GM12878 (cell line): Measurements from ENCODE around the gene RPGRIP1. TPM values are rescaled to one million over a fixed set of nuclear protein-coding genes. Genes with fewer than 3 reads are reported as not detected.

Experiments
- BCLAF1 ChIP-seq: fragments of 450-650 bp; IDR thresholded peaks from 2 replicates; pipeline ENCODE4 v1.6.1; 2017; ENCODE audit warnings: antibody characterized with exemption, mild to moderate bottlenecking, moderate library complexity
- CBFB ChIP-seq: IDR thresholded peaks from 2 replicates; pipeline ENCODE4 v1.6.1; 2016; ENCODE audit warnings: antibody characterized with exemption, low read depth
- KLF5 ChIP-seq: fragments of 450-650 bp; IDR thresholded peaks from 2 replicates; pipeline ENCODE4 v1.6.1; 2014; ENCODE audit warnings: mild to moderate bottlenecking; ENCODE audit not compliant: partially characterized antibody
- MTA3 ChIP-seq: IDR thresholded peaks from 2 replicates; pipeline ENCODE4 v1.6.1; 2012; ENCODE audit warnings: low read length, inconsistent platforms, borderline replicate concordance
- MYC ChIP-seq: IDR thresholded peaks from 2 replicates; pipeline ENCODE4 v1.6.1; 2011; ENCODE audit warnings: mild to moderate bottlenecking, low read length, moderate library complexity, inconsistent platforms; ENCODE audit not compliant: insufficient read depth, insufficient replicate concordance, insufficient read length, severe bottlenecking
- NR2C2 ChIP-seq: IDR thresholded peaks from 2 replicates; pipeline ENCODE4 v1.6.1; 2011; ENCODE audit warnings: borderline replicate concordance, low read depth; ENCODE audit not compliant: control insufficient read depth, insufficient read length
- RB1 ChIP-seq: fragments of 450-650 bp; formaldehyde crosslinking; IDR thresholded peaks from 2 replicates; pipeline ENCODE4 v1.6.1; 2017; ENCODE audit warnings: mild to moderate bottlenecking, borderline replicate concordance
- TAF1 ChIP-seq: IDR thresholded peaks from 2 replicates; pipeline ENCODE4 v1.6.1; 2011; ENCODE audit warnings: mild to moderate bottlenecking, low read depth, low read length, borderline replicate concordance
- TCF3 ChIP-seq: IDR thresholded peaks from 2 replicates; pipeline ENCODE4 v1.6.1; 2012; ENCODE audit warnings: low read depth, mild to moderate bottlenecking, low read length, borderline replicate concordance; ENCODE audit not compliant: insufficient read depth
- USF2 ChIP-seq: IDR thresholded peaks from 2 replicates; pipeline ENCODE4 v1.6.1; 2011; ENCODE audit warnings: low read depth, low read length, improper control_type of control experiment, borderline replicate concordance
- polyA plus RNA-seq, 11 experiments: library from polyadenylated mRNA; depleted of rRNA in 4 of 11; unstranded in 6 of 11; stranded (reverse) in 5 of 11; fragments of >200 nt; fragmentation: Nextera tagmentation in 4 of 11; fragmentation: Illumina TruSeq in 1 of 11; extraction: Ambion mirVana in 4 of 11; extraction: Trizol in 1 of 11; gene quantifications; 1 replicate in 1 of 11; 2 replicates in 10 of 11; pipeline versions ENCODE4 v1.2.1 to v1.2.3, GENCODE V29; 2011 to 2016; ENCODE audit warnings: inconsistent platforms in 2 of 11, missing spikeins in 2 of 11, low read depth in 1 of 11
- total RNA-seq, 4 experiments: library from RNA; depleted of rRNA in 3 of 4; stranded (reverse); fragments of >200 nt in 3 of 4; fragmentation: Illumina TruSeq in 1 of 4; extraction: Trizol in 1 of 4; gene quantifications; 2 replicates each; pipeline versions ENCODE4 v1.2.1 to v1.2.3, GENCODE V29; 2013 to 2021
- TF ChIP-seq, protein P1 (sequence below): IDR thresholded peaks from 2 replicates; pipeline ENCODE4 v1.6.1; 2012; ENCODE audit warnings: improper control_type of control experiment, low read depth, low read length; ENCODE audit not compliant: insufficient replicate concordance
- TF ChIP-seq, protein P2 (sequence below): fragments of 450-650 bp; formaldehyde crosslinking; IDR thresholded peaks from 2 replicates; pipeline ENCODE4 v1.5.0; 2022; ENCODE audit warnings: mild to moderate bottlenecking, missing genetic modification characterization
- TF ChIP-seq, protein P3 (sequence below): IDR thresholded peaks from 2 replicates; pipeline ENCODE4 v1.6.1; 2011; ENCODE audit warnings: borderline replicate concordance, low read depth, mild to moderate bottlenecking, moderate library complexity, mixed read lengths, low read length; ENCODE audit not compliant: insufficient read depth; ENCODE audit errors: extremely low read length

RPGRIP1 gene
- total and polyA plus RNA-seq, 10 of the 15 experiments (the other 5 are each of a cell fraction or from before 2014, with no cell fraction given) = 0.07 to 1.1 (median 0.30) TPM; not detected in 1

DNA sequence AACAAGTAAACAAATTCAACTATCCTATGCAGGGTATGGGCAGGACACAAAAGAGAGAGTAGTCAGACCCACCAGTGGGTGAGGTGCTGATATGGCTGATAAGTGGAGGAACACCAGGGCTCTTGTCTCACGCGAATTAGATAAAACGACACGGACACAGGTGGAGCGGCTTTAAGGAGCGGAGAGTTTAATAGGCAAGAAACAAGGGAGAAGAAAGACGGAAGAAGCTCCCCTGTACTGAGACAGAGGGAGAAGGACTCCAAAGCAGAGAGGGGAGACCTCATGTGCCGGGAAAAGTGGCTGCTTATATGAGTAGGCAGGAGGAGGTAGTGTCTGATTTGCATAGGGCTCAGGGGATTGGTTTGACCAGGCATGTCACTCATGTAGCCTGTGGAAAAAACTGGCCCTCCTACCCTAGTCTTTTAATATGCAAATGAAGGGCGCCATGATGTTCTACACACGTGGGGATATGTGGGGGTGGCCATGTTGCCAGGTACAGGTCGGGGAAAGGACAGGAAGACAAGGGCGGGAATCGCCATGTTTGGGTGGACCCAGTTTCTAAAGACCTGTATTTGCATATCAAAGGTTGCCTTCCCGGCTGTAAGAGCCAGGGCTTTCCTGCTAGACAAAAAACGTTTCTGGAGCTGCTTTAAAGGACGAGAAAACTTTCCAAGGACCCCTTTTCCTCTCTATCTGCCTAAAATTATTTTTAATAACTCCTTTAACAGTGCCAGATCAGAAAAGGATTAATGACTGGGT lies 28.8 kb downstream of the RPGRIP1 start (continued):
- no peak; the same call in 1 of the 2 replicates for TF ChIP-seq RB1
- peak; percentile 48; the same call in 1 of the 2 replicates for TF ChIP-seq CBFB
- TF ChIP-seq KLF5 = no peak
- TF ChIP-seq TAF1 = peak; percentile 58; the same call in 1 of the 2 replicates
- TF ChIP-seq NR2C2 = no peak
- TF ChIP-seq MTA3 = no peak
- TF ChIP-seq TCF3 = no peak
- no peak for TF ChIP-seq MYC
- TF ChIP-seq BCLAF1 = no peak
- TF ChIP-seq, protein P1, sequence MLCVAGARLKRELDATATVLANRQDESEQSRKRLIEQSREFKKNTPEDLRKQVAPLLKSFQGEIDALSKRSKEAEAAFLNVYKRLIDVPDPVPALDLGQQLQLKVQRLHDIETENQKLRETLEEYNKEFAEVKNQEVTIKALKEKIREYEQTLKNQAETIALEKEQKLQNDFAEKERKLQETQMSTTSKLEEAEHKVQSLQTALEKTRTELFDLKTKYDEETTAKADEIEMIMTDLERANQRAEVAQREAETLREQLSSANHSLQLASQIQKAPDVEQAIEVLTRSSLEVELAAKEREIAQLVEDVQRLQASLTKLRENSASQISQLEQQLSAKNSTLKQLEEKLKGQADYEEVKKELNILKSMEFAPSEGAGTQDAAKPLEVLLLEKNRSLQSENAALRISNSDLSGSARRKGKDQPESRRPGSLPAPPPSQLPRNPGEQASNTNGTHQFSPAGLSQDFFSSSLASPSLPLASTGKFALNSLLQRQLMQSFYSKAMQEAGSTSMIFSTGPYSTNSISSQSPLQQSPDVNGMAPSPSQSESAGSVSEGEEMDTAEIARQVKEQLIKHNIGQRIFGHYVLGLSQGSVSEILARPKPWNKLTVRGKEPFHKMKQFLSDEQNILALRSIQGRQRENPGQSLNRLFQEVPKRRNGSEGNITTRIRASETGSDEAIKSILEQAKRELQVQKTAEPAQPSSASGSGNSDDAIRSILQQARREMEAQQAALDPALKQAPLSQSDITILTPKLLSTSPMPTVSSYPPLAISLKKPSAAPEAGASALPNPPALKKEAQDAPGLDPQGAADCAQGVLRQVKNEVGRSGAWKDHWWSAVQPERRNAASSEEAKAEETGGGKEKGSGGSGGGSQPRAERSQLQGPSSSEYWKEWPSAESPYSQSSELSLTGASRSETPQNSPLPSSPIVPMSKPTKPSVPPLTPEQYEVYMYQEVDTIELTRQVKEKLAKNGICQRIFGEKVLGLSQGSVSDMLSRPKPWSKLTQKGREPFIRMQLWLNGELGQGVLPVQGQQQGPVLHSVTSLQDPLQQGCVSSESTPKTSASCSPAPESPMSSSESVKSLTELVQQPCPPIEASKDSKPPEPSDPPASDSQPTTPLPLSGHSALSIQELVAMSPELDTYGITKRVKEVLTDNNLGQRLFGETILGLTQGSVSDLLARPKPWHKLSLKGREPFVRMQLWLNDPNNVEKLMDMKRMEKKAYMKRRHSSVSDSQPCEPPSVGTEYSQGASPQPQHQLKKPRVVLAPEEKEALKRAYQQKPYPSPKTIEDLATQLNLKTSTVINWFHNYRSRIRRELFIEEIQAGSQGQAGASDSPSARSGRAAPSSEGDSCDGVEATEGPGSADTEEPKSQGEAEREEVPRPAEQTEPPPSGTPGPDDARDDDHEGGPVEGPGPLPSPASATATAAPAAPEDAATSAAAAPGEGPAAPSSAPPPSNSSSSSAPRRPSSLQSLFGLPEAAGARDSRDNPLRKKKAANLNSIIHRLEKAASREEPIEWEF = no peak
- TF ChIP-seq, protein P2, sequence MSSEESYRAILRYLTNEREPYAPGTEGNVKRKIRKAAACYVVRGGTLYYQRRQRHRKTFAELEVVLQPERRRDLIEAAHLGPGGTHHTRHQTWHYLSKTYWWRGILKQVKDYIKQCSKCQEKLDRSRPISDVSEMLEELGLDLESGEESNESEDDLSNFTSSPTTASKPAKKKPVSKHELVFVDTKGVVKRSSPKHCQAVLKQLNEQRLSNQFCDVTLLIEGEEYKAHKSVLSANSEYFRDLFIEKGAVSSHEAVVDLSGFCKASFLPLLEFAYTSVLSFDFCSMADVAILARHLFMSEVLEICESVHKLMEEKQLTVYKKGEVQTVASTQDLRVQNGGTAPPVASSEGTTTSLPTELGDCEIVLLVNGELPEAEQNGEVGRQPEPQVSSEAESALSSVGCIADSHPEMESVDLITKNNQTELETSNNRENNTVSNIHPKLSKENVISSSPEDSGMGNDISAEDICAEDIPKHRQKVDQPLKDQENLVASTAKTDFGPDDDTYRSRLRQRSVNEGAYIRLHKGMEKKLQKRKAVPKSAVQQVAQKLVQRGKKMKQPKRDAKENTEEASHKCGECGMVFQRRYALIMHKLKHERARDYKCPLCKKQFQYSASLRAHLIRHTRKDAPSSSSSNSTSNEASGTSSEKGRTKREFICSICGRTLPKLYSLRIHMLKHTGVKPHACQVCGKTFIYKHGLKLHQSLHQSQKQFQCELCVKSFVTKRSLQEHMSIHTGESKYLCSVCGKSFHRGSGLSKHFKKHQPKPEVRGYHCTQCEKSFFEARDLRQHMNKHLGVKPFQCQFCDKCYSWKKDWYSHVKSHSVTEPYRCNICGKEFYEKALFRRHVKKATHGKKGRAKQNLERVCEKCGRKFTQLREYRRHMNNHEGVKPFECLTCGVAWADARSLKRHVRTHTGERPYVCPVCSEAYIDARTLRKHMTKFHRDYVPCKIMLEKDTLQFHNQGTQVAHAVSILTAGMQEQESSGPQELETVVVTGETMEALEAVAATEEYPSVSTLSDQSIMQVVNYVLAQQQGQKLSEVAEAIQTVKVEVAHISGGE (CRISPR knock-in tag) = no peak
- peak; percentile 44 for TF ChIP-seq USF2
- TF ChIP-seq, protein P3, sequence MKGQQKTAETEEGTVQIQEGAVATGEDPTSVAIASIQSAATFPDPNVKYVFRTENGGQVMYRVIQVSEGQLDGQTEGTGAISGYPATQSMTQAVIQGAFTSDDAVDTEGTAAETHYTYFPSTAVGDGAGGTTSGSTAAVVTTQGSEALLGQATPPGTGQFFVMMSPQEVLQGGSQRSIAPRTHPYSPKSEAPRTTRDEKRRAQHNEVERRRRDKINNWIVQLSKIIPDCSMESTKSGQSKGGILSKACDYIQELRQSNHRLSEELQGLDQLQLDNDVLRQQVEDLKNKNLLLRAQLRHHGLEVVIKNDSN = no peak
